Pancreas (tissue), 10 donors: ENCODE results near the gene REL. TPM values are rescaled to one million over a fixed set of nuclear protein-coding genes. Genes with fewer than 3 reads are reported as not detected.

Experiments
- ATAC-seq, 4 donors: fragments of 200-7000 bp; cut with Tn5 transposase; one replicate each; pipeline versions ENCODE4 v1.8.0 to v1.9.1; 2020; ENCODE audit warnings: mild to moderate bottlenecking in 4 of 4, moderate library complexity in 4 of 4
- DNase-seq, 6 donors: peaks; one replicate each; pipeline ENCODE4 v3.0.0-alpha.2; 2020
- FAIRE-seq: peaks from 2 replicates; lab custom pipeline; 2012; peaks lifted over from hg19 to GRCh38; lab: Jason Lieb, UNC
- H3K27ac ChIP-seq, 4 donors: fragments of 200-600 bp; sonication (generic); 1 replicate in 3 of 4; 2 replicates in 1 of 4; pipeline versions ENCODE4 v1.5.0 to v1.8.0; 2020
- H3K27me3 ChIP-seq, 4 donors: fragments of 200-600 bp; one replicate each; pipeline ENCODE4 v1.8.0; 2021
- H3K36me3 ChIP-seq, 3 donors: fragments of 200-600 bp; sonication (generic) in 1 of 3; one replicate each; pipeline versions ENCODE4 v1.5.0 to v1.8.0; 2020 to 2021
- H3K4me1 ChIP-seq, 3 donors: fragments of 200-600 bp; one replicate each; pipeline ENCODE4 v1.8.0; 2021
- H3K4me3 ChIP-seq, 4 donors: fragments of 200-600 bp; sonication (generic) in 2 of 4; one replicate each; pipeline versions ENCODE4 v1.5.0 to v1.8.0; 2020 to 2021
- H3K9me3 ChIP-seq, 4 donors: fragments of 200-600 bp; one replicate each; pipeline ENCODE4 v1.8.0; 2021
- CTCF ChIP-seq, 4 donors: fragments of 200-600 bp; sonication (generic) in 3 of 4; IDR thresholded peaks; one replicate each; pipeline versions ENCODE4 v1.5.0 to v1.8.0; 2021; ENCODE audit warnings: antibody characterized with exemption in 4 of 4
- WGBS, 2 donors: extraction: QIAGEN DNeasy Blood & Tissue Kit; methylation state at CpG; one replicate each; pipeline ENCODE4 v1.1.7; 2013; 5-methylcytosine and 5-hydroxymethylcytosine counted together
- intact Hi-C, 3 donors: fragments of 100-400 bp; cut with DNase I; formaldehyde crosslinking; loops; one replicate each; pipeline versions ENCODE4 v1.11.1 to v1.14.2; 2022
- polyA plus RNA-seq, 2 donors: library from polyadenylated mRNA; stranded (reverse); fragments of 200-250 nt; gene quantifications; one replicate each; pipeline ENCODE4 v1.2.3, GENCODE V29; 2013
- total RNA-seq, 6 donors: library from RNA; stranded (reverse); fragmentation: NEBNext Ultra II Directional in 4 of 6; extraction: Animal tissue kit (Norgen Biotek cat#: 25700) in 4 of 6; gene quantifications; one replicate each; pipeline versions ENCODE4 v1.2.1 to v1.2.4, GENCODE V29; 2021 to 2023
- donor health status: healthy with polysubstance abuse.
- donor health status: DM: no; HTN: no; CAD: no; lungs with moderate emphysema.
- donor health status: DM: no; HTN: no; CAD: no.
- donor health status: control.
- donor health status: control.
- donor health status: Bipolar disorder and iron deficiency.
- donor health status: DM: yes; HTN: yes; CAD: no.
- donor health status: DM: no; HTN: no; CAD: no.
- donor health status: DM: no; HTN: no; CAD: no.
- donor health status: DM: yes; HTN: yes; CAD: no.

REL gene
- total and polyA plus RNA-seq, 8 donors, result 1.5 to 11.9 (median 7.0) TPM

- intact Hi-C loops, result no loop called here
- no peak for FAIRE-seq
- H3K4me1 ChIP-seq, result no peaks in the 10 kb centered on the region
- TF ChIP-seq CTCF (IDR thresholded peaks at IDR 0.05), result no peak
- DNase-seq, result no peak
- no peaks in the 10 kb centered on the region for H3K9me3 ChIP-seq
- WGBS, 2 donors, result 75 to 87% methylated on average over 5 of the region's 5 CpGs
- no peak overlapping the region for H3K27ac ChIP-seq
- no peaks in the 10 kb centered on the region for H3K27me3 ChIP-seq
- no peak for ATAC-seq
- H3K4me3 ChIP-seq, result no peak overlapping the region
- no peaks in the 10 kb centered on the region for H3K36me3 ChIP-seq
These were observed 92.3 kb downstream of the REL start for GRCh38 chr2:60973705-60974104.

GRCh38 chr2:60974652-60975051 is 93.3 kb downstream of the REL start:
- Histone ChIP-seq H3K9me3 (no peaks in the 10 kb centered on the region), H3K27ac (no peak overlapping the region), H3K4me1 (no peaks in the 10 kb centered on the region), H3K4me3 (no peak overlapping the region), H3K27me3 (no peaks in the 10 kb centered on the region), H3K36me3 (no peaks in the 10 kb centered on the region)
- 97 to 100% methylated on average over 16 of the region's 16 CpGs for WGBS, 2 donors
- FAIRE-seq (no peak), DNase-seq (peak in 1 of 6 donors; percentile 46), ATAC-seq (no peak)
- intact Hi-C loops, result no loop called here
- TF ChIP-seq CTCF (IDR thresholded peaks at IDR 0.05), result no peak

Other genes with a start within 250 kb of the REL start
- 1 to 10 TPM; 2.2 to 8.7 (median 4.2) TPM for gene PAPOLG, start 125.3 kb upstream of the REL start, total RNA-seq
- 1 to 10 TPM; 2.3 to 3.4 TPM for gene PAPOLG, start 125.3 kb upstream of the REL start, polyA plus RNA-seq
- 10 to 100 TPM in 2 of 6 donors, 1 to 10 TPM in 4; 8.4 to 16.8 (median 9.2) TPM for gene PEX13, start 136.1 kb downstream of the REL start, total RNA-seq
- 1 to 10 TPM; 4.3 to 6.5 TPM for gene PEX13, start 136.1 kb downstream of the REL start, polyA plus RNA-seq
- 1 to 10 TPM; 2.7 to 6.0 (median 3.2) TPM for gene PUS10, start 136.7 kb downstream of the REL start, total RNA-seq
- 1 to 10 TPM; 1.6 to 1.9 TPM for gene PUS10, start 136.7 kb downstream of the REL start, polyA plus RNA-seq
- 1 to 10 TPM; 1.7 to 5.1 (median 3.4) TPM for gene SANBR, start 184.3 kb downstream of the REL start, total RNA-seq
- gene SANBR, start 184.3 kb downstream of the REL start, polyA plus RNA-seq, result 1 to 10 TPM; 2.6 to 2.7 TPM